Esophagus (tissue), 2 donors: Measurements from ENCODE around the gene RICTOR. TPM values are rescaled to one million over a fixed set of nuclear protein-coding genes. Genes with fewer than 3 reads are reported as not detected.
"Not testable (repeated sequence)": the region's sequence is repeated elsewhere in the genome, so short reads cannot be mapped to it uniquely, and the experiment has no call there.

Source experiments
- H3K27ac ChIP-seq, 2 donors: one replicate each; pipeline ENCODE4 v1.5.1; 2013; ENCODE audit warnings: low read depth in 2 of 2, mild to moderate bottlenecking in 2 of 2, inconsistent platforms in 1 of 2, low read length in 1 of 2, moderate library complexity in 1 of 2
- H3K27me3 ChIP-seq, 2 donors: one replicate each; pipeline ENCODE4 v1.6.1; 2013; ENCODE audit warnings: low read length in 2 of 2, control low read depth in 1 of 2, mild to moderate bottlenecking in 1 of 2; ENCODE audit not compliant: insufficient read depth in 2 of 2, control insufficient read depth in 1 of 2
- H3K36me3 ChIP-seq, 2 donors: one replicate each; pipeline ENCODE4 v1.6.1; 2013; ENCODE audit warnings: low read length in 1 of 2; ENCODE audit not compliant: control insufficient read depth in 2 of 2, insufficient read depth in 2 of 2
- H3K4me1 ChIP-seq, 2 donors: one replicate each; pipeline ENCODE4 v1.6.1; 2013; ENCODE audit warnings: low read length in 1 of 2; ENCODE audit not compliant: control insufficient read depth in 2 of 2, insufficient read depth in 2 of 2
- H3K4me3 ChIP-seq, 2 donors: one replicate each; pipeline ENCODE4 v1.5.1; 2013; ENCODE audit warnings: low read length in 2 of 2, mild to moderate bottlenecking in 2 of 2, low read depth in 1 of 2, moderate library complexity in 1 of 2
- H3K9me3 ChIP-seq, 2 donors: one replicate each; pipeline ENCODE4 v1.6.1; 2013; ENCODE audit warnings: mild to moderate bottlenecking in 2 of 2, low read depth in 1 of 2, low read length in 1 of 2, moderate library complexity in 1 of 2; ENCODE audit not compliant: control insufficient read depth in 2 of 2, insufficient read depth in 1 of 2
- WGBS, 2 donors: extraction: QIAGEN DNeasy Blood & Tissue Kit; methylation state at CpG; one replicate each; pipeline ENCODE4 v1.1.7; 2013; 5-methylcytosine and 5-hydroxymethylcytosine counted together
- polyA plus RNA-seq, 2 donors: library from polyadenylated mRNA; stranded (reverse); fragments of 200-250 nt; gene quantifications; one replicate each; pipeline ENCODE4 v1.2.3, GENCODE V29; 2013
- donor health status: healthy with polysubstance abuse.
- donor health status: Bipolar disorder and iron deficiency.

Gene RICTOR
- polyA plus RNA-seq, 2 donors: 2.8 to 4.4 TPM

DNA sequence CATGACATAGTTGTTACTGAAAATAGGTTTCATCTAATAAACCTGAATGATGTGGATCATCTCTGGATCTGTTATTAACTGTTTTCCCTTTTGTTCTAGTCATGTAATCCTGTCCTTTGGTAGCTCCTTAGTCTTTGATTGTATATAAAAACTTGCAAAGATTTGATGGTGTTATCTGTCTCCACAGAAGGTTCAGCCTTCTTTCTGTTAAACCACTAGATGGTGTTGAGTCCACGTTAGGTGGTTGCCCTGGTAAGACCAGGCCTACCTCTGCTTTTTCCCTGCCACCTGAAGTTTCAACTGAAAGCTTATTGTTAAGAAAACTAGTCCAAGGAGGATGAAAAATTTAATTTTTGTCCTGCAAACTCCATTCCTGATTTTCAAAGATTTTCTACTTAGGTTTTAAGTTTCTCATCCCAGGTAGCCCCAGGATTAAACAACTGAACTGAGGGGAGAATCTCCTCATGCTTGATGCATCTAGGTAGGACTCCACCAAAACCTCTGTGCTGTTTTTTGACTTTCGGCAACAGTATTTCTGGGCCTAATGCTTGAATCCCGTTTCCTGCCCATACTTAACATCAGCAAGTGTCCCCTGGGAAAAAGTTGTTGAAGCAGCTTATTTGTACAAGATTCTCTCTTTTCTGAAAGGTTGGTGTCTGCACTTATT lies 68.5 kb downstream of the RICTOR start:
- H3K9me3 ChIP-seq: no peaks in the 10 kb centered on the region
- H3K36me3 ChIP-seq: no peaks in the 10 kb centered on the region
- WGBS, 2 donors: 65 to 87% methylated on average over 3 of the region's 3 CpGs
- H3K27me3 ChIP-seq: no peaks in the 10 kb centered on the region
- H3K4me1 ChIP-seq: no peaks in the 10 kb centered on the region
- H3K27ac ChIP-seq: no peak overlapping the region
- no peak overlapping the region for H3K4me3 ChIP-seq

DNA sequence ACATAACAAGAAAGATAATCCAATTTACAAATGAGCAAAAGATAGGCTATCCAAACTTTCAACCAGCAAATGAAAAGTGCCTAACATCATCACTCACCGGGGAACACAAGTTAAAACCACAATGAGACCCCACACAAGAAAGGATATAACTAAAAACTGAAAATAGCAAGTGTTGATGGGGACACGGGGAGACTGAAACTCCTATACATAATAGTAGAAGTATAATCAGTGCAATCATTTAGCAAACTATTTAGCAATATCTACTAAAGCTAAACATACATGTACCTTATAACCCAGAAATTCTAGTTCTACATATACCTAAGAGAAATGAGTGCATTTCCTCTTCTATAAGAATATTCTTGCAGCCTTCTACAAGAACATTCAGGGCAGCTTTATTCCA lies 72.5 kb downstream of the RICTOR start:
- H3K9me3 ChIP-seq: no peaks in the 10 kb centered on the region
- WGBS, 2 donors: 81% methylated on average over 2 of the region's 2 CpGs

DNA sequence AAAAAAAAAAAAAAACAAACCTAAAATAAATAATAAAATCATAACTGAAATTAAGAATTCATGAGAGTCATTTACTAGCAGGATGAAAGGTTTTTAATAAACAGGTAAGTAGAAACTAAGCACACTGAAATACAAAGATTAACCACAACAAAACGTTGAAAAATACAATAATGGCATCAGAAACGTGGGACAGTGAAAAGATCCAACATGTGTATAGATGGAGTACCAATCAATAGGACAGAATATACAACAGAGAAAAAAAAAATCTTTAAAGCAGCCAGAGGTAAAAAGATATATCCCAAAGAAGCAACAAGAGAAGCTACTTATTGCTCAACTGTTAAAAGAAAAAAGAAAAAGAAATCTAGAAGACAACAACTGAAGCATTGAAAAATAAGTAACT lies 75.2 kb downstream of the RICTOR start:
- H3K9me3 ChIP-seq: no peaks in the 10 kb centered on the region
- no peak overlapping the region for H3K4me3 ChIP-seq
- no peaks in the 10 kb centered on the region for H3K27me3 ChIP-seq
- H3K4me1 ChIP-seq: no peaks in the 10 kb centered on the region
- no peaks in the 10 kb centered on the region for H3K36me3 ChIP-seq
- 98 to 100% methylated on average over 2 of the region's 2 CpGs for whole genome bisulfite sequencing, 2 donors
- no peak overlapping the region for H3K27ac ChIP-seq

More for the DNA sequence above, 72.5 kb downstream of the RICTOR start:
- Histone ChIP-seq H3K4me1 (no peaks in the 10 kb centered on the region), H3K4me3 (no peak overlapping the region), H3K27me3 (no peaks in the 10 kb centered on the region), H3K36me3 (no peaks in the 10 kb centered on the region), H3K27ac (no peak overlapping the region)

DNA sequence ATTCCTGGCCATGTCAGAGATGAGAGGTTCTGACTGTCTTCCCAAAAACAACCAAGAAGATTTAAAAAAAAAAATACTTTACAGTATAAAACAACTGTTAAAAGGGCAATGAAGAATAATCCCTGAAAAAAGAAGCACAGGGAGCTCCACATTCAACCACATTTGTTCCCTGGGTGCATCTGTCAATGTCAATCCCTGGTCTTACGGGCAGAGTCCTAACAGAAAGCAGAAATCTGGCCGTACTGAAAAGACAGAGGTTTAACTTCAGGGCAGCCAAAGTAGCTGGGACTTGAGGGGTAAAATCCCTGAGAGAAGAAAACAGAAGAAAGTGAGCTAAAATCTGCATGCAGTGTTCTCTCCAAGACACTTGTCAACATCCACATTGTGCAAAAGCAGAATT lies 76.6 kb downstream of the RICTOR start:
- no peaks in the 10 kb centered on the region for H3K9me3 ChIP-seq
- WGBS, 2 donors: 72 to 75% methylated on average over 2 of the region's 2 CpGs
- no peaks in the 10 kb centered on the region for H3K36me3 ChIP-seq
- no peak overlapping the region for H3K4me3 ChIP-seq
- no peak overlapping the region for H3K27ac ChIP-seq
- H3K4me1 ChIP-seq: no peaks in the 10 kb centered on the region
- H3K27me3 ChIP-seq: no peaks in the 10 kb centered on the region

DNA sequence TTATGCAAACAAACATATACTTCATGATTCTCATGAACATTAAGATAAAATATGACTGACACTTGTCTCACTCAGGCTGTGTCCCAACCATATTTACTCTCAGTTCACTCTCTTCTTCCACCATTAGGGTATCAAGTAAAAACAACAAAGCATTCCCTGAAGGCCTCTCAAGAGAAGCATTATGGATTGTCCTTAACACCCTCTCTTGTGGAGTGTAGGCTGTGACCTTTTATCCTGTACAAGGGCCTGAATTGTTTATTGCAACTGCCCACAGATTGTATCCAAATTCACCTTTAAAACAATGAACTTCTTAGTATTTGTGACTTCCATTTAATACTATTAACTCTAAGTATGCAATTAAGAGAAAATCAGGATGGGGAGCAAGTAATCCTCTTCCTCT lies 78.1 kb downstream of the RICTOR start:
- Histone ChIP-seq H3K4me1 (no peaks in the 10 kb centered on the region), H3K36me3 (no peaks in the 10 kb centered on the region), H3K9me3 (no peaks in the 10 kb centered on the region), H3K4me3 (no peak overlapping the region), H3K27me3 (no peaks in the 10 kb centered on the region), H3K27ac (no peak overlapping the region)

DNA sequence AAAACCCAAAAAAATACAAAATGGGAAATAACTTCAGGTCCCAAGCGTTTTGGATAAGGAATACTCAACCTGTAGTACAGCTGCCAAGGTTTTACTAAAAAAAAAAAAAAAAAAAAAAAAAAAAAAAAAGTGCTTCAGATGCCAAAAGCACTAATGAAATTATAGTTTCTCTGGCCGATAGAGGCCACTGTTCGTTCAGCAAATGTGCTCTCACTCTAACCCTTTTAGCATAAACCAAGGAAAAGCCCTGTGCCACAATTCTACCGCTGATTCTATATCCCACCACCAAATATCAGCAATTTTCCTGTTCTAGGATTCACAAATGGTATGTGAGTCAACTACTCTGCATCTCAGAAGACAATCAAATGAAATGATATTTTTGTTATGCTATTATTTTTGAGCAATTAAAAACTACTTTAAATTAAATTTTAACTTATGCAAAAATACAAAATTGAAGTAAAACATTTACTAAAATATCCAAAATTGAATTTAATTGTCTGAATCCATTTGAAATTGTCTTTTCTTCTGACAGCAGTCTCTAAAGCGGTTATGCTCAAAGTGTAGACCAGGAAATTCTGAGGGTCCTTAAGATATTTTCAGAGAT lies 79.8 kb downstream of the RICTOR start:
- H3K4me3 ChIP-seq: no peak overlapping the region
- no peaks in the 10 kb centered on the region for H3K27me3 ChIP-seq
- no peak overlapping the region for H3K27ac ChIP-seq
- H3K9me3 ChIP-seq: no peaks in the 10 kb centered on the region
- WGBS, 2 donors: 40 to 45% methylated on average over 5 of the region's 5 CpGs
- no peaks in the 10 kb centered on the region for H3K36me3 ChIP-seq
- H3K4me1 ChIP-seq: no peaks in the 10 kb centered on the region

DNA sequence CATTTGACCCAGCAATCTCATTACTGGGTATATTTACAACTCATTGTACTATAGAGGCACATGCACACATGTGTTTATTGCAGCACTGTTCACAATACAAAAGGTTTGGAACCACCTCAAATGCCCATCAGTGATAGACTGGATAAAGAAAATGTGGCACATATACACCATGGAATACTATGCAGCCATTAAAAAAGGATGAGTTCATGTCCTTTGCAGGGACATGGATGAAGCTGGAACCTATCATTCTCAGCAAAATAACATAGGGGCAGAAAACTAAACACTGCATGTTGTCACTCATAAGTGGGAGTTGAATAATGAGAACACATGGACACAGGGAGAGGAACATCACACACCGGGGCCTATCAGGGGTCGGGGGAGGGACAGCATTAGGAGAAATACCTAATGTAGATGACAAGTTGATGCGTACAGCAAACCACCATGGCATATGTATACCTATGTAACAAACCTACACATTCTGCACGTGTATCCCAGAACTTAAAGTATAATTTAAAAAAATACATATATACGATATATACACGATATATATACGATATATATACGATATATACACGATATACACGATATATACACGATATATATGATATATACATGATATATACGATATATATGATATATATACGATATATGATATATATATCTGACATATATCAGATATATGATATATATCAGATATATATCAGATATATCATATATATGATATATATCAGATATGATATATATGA lies 84.1 kb downstream of the RICTOR start:
- H3K27ac ChIP-seq, H3K27me3 ChIP-seq, H3K4me3 ChIP-seq, H3K36me3 ChIP-seq, H3K9me3 ChIP-seq, H3K4me1 ChIP-seq: not testable (repeated sequence)
- 95 to 97% methylated on average over 13 of the region's 13 CpGs for WGBS, 2 donors

DNA sequence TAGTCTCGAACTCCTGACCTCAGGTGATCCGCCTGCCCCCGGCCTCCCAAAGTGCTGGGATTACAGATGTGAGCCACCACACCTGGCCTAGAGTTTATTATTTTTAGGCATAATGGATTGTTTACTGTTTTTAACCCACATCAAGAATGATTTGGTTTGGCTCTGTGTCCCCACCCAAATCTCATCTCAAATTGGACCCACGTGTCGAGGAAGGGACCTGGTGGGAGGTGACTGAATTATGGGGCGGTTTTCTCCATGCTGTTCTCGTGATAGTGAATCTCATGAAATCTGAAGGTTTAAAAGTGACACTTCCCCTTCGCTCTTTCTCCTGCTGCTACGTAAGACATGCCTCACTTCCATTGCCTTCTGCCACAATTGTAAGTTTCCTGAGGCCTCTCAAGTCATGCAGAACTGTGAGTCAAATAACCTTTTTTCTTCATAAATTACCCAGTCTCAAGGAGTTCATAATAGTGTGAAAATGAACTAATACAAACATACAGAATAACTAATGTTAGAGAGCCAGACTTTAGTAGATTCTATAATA lies 88.2 kb downstream of the RICTOR start:
- H3K9me3 ChIP-seq: no peaks in the 10 kb centered on the region
- WGBS, 2 donors: 86 to 94% methylated on average over 9 of the region's 9 CpGs

DNA sequence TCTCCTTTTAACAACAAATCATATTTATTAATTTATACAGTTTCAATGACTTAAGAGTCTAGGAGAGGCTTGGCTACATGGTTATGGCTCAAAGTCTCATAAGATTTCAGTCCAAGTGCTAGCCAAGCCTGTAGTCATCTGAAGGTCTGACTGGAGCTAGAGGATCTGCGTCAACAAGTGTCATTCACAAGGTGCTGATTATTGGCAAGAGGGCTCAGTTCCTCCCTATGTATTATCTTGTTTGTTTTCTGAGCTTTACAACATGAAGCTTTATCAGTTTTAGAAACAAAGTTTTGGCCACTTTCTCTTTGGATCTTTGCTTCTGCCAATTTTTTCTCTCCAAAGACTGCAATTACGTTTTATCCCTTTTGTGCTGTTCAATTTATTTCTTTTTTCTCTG lies 94.7 kb downstream of the RICTOR start:
- H3K36me3 ChIP-seq: peaks cover 0 to 4% of the 10 kb centered on the region in 2 donors
- 87 to 91% methylated on average over 2 of the region's 2 CpGs for WGBS, 2 donors
- H3K9me3 ChIP-seq: no peaks in the 10 kb centered on the region

More for the DNA sequence above, 88.2 kb downstream of the RICTOR start:
- Histone ChIP-seq H3K27me3 (no peaks in the 10 kb centered on the region), H3K36me3 (no peaks in the 10 kb centered on the region), H3K27ac (no peak overlapping the region), H3K4me3 (no peak overlapping the region), H3K4me1 (no peaks in the 10 kb centered on the region)

More for the DNA sequence above, 94.7 kb downstream of the RICTOR start:
- H3K27ac ChIP-seq: no peak overlapping the region
- H3K4me1 ChIP-seq: no peaks in the 10 kb centered on the region
- no peaks in the 10 kb centered on the region for H3K27me3 ChIP-seq
- no peak overlapping the region for H3K4me3 ChIP-seq
